ENCODE results near the gene EIF2AK3. TPM values are rescaled to one million over a fixed set of nuclear protein-coding genes. Genes with fewer than 3 reads are reported as not detected.

Gene EIF2AK3
- total and polyA plus RNA-seq, 2 experiments from 2014 or later, result 19.5 to 41.9 TPM

- H3K36me3 ChIP-seq (replicated peaks; ENCODE audit: insufficient read depth, low read depth), result peaks cover 8% of the 10 kb centered on the region
- no peaks in the 10 kb centered on the region for H3K9me3 ChIP-seq (ENCODE audit: low read depth)
- TF ChIP-seq EZH2phosphoT487 (IDR thresholded peaks at IDR 0.05; ENCODE audit: low read depth, severe bottlenecking, unreplicated experiment) (no peak), CTCF (IDR thresholded peaks at IDR 0.05; ENCODE audit: poor library complexity) (no peak), EZH2 (IDR thresholded peaks at IDR 0.05; ENCODE audit: borderline replicate concordance) (no peak)
- peaks cover 3% of the 10 kb centered on the region for H4K20me1 ChIP-seq (ENCODE audit: insufficient read depth, poor library complexity, severe bottlenecking)
- H3K4me1 ChIP-seq (ENCODE audit: insufficient read depth), result no peaks in the 10 kb centered on the region
- 93% methylated on average over 5 of the region's 5 CpGs for WGBS (ENCODE audit: low lambda C conversion rate, missing lambda C conversion rate)
- H3K27me3 ChIP-seq, result no peaks in the 10 kb centered on the region
- no peak for DNase-seq (ENCODE audit: low spot score)
- no peak overlapping the region for H3K4me3 ChIP-seq
- no peaks in the 10 kb centered on the region for H3K9me2 ChIP-seq (replicated peaks; ENCODE audit: insufficient read depth)
- H2AFZ ChIP-seq, result no peak overlapping the region
- H3K27ac ChIP-seq, result no peak overlapping the region
- no peaks in the 10 kb centered on the region for H3K79me2 ChIP-seq
- H3K4me2 ChIP-seq, result no peak overlapping the region
Observed at GRCh38 chr2:88574445-88574844, 52.8 kb downstream of the EIF2AK3 start.

- 91% methylated on average over 3 of the region's 3 CpGs for WGBS (ENCODE audit: low lambda C conversion rate, missing lambda C conversion rate)
- Histone ChIP-seq H3K79me2 (no peaks in the 10 kb centered on the region), H3K27ac (no peak overlapping the region), H3K27me3 (no peaks in the 10 kb centered on the region), H3K4me3 (no peak overlapping the region), H3K4me2 (no peak overlapping the region), H3K9me3 (ENCODE audit: low read depth) (no peaks in the 10 kb centered on the region), H3K4me1 (ENCODE audit: insufficient read depth) (no peaks in the 10 kb centered on the region), H3K36me3 (replicated peaks; ENCODE audit: insufficient read depth, low read depth) (no peaks in the 10 kb centered on the region), H4K20me1 (ENCODE audit: insufficient read depth, poor library complexity, severe bottlenecking) (peaks cover 3% of the 10 kb centered on the region), H3K9me2 (replicated peaks; ENCODE audit: insufficient read depth) (no peaks in the 10 kb centered on the region), H2AFZ (no peak overlapping the region)
- no peak for DNase-seq (ENCODE audit: low spot score)
- TF ChIP-seq EZH2 (IDR thresholded peaks at IDR 0.05; ENCODE audit: borderline replicate concordance), result no peak
- TF ChIP-seq CTCF (IDR thresholded peaks at IDR 0.05; ENCODE audit: poor library complexity), result no peak
- TF ChIP-seq EZH2phosphoT487 (IDR thresholded peaks at IDR 0.05; ENCODE audit: low read depth, severe bottlenecking, unreplicated experiment), result no peak
Observed at GRCh38 chr2:88568179-88568578, 59.1 kb downstream of the EIF2AK3 start.

GRCh38 chr2:88564402-88564801, 62.9 kb downstream of the EIF2AK3 start:
- Histone ChIP-seq H3K4me2 (no peak overlapping the region), H2AFZ (no peak overlapping the region), H3K4me1 (ENCODE audit: insufficient read depth) (no peaks in the 10 kb centered on the region), H3K9me2 (replicated peaks; ENCODE audit: insufficient read depth) (no peaks in the 10 kb centered on the region), H3K9me3 (ENCODE audit: low read depth) (no peaks in the 10 kb centered on the region), H3K4me3 (no peak overlapping the region), H3K79me2 (no peaks in the 10 kb centered on the region), H4K20me1 (ENCODE audit: insufficient read depth, poor library complexity, severe bottlenecking) (no peaks in the 10 kb centered on the region), H3K27ac (no peak overlapping the region), H3K27me3 (no peaks in the 10 kb centered on the region), H3K36me3 (replicated peaks; ENCODE audit: insufficient read depth, low read depth) (no peaks in the 10 kb centered on the region)
- DNase-seq (ENCODE audit: low spot score), result no peak
- 93% methylated on average over 2 of the region's 2 CpGs for WGBS (ENCODE audit: low lambda C conversion rate, missing lambda C conversion rate)
- TF ChIP-seq CTCF (IDR thresholded peaks at IDR 0.05; ENCODE audit: poor library complexity), result no peak
- TF ChIP-seq EZH2phosphoT487 (IDR thresholded peaks at IDR 0.05; ENCODE audit: low read depth, severe bottlenecking, unreplicated experiment), result no peak
- no peak for TF ChIP-seq EZH2 (IDR thresholded peaks at IDR 0.05; ENCODE audit: borderline replicate concordance)

GRCh38 chr2:88563129-88563528, 64.1 kb downstream of the EIF2AK3 start:
- Histone ChIP-seq H4K20me1 (ENCODE audit: insufficient read depth, poor library complexity, severe bottlenecking) (no peaks in the 10 kb centered on the region), H3K27ac (no peak overlapping the region), H3K27me3 (no peaks in the 10 kb centered on the region), H3K79me2 (no peaks in the 10 kb centered on the region), H3K9me3 (ENCODE audit: low read depth) (no peaks in the 10 kb centered on the region), H3K4me1 (ENCODE audit: insufficient read depth) (no peaks in the 10 kb centered on the region), H3K9me2 (replicated peaks; ENCODE audit: insufficient read depth) (no peaks in the 10 kb centered on the region), H3K4me2 (no peak overlapping the region), H3K36me3 (replicated peaks; ENCODE audit: insufficient read depth, low read depth) (no peaks in the 10 kb centered on the region), H3K4me3 (no peak overlapping the region), H2AFZ (no peak overlapping the region)
- TF ChIP-seq EZH2 (IDR thresholded peaks at IDR 0.05; ENCODE audit: borderline replicate concordance), result no peak
- no peak for TF ChIP-seq CTCF (IDR thresholded peaks at IDR 0.05; ENCODE audit: poor library complexity)
- no peak for TF ChIP-seq EZH2phosphoT487 (IDR thresholded peaks at IDR 0.05; ENCODE audit: low read depth, severe bottlenecking, unreplicated experiment)
- DNase-seq (ENCODE audit: low spot score), result no peak
- 59% methylated on average over 2 of the region's 2 CpGs for WGBS (ENCODE audit: low lambda C conversion rate, missing lambda C conversion rate)
